H1 (cell line): ENCODE results near the gene UTRN. TPM values are rescaled to one million over a fixed set of nuclear protein-coding genes. Genes with fewer than 3 reads are reported as not detected.
A peak's percentile ranks its signal among the peaks of the same experiment; 100 is the strongest.

Experiments
- CTCF ChIA-PET: fragments of 300-600 bp; sonication (Branson Sonifier 250); formaldehyde crosslinking; loops from one replicate; lab custom pipeline; 2021; ENCODE audit not compliant: partially characterized antibody; lab: Charles Lee
- POLR2A ChIA-PET: fragments of 300-600 bp; sonication (Branson Sonifier 250); formaldehyde crosslinking; loops from one replicate; lab custom pipeline; 2021; ENCODE audit warnings: inconsistent platforms; ENCODE audit not compliant: partially characterized antibody; lab: Charles Lee
- DNase-seq, 2 experiments: peaks; one replicate each; pipeline versions ENCODE4 v3.0.0 to v3.0.0-alpha.2; 2010 to 2022; ENCODE audit warnings: low spot score in 2 of 2, low read depth in 1 of 2, mixed read lengths in 1 of 2
- FAIRE-seq: peaks from 2 replicates; lab custom pipeline; 2011; peaks lifted over from hg19 to GRCh38; lab: Jason Lieb, UNC
- H2AFZ ChIP-seq: 2 replicates; pipeline ENCODE4 v1.8.1; 2012; ENCODE audit warnings: low read length, inconsistent platforms
- H2AK5ac ChIP-seq: 2 replicates; pipeline ENCODE4 v1.6.1; 2013; ENCODE audit warnings: low read depth, low read length
- H2BK120ac ChIP-seq: replicated peaks from 2 replicates; pipeline ENCODE3; 2013; ENCODE audit warnings: low read depth, low read length, inconsistent platforms
- H2BK12ac ChIP-seq: 2 replicates; pipeline ENCODE4 v1.6.1; 2013; ENCODE audit warnings: low read depth, low read length
- H2BK15ac ChIP-seq: 2 replicates; pipeline ENCODE4 v1.6.1; 2013; ENCODE audit warnings: low read length
- H2BK20ac ChIP-seq: 2 replicates; pipeline ENCODE4 v1.6.1; 2013; ENCODE audit warnings: low read length
- H2BK5ac ChIP-seq: 2 replicates; pipeline ENCODE4 v1.6.1; 2013; ENCODE audit warnings: low read depth, low read length
- H3K14ac ChIP-seq: 2 replicates; pipeline ENCODE4 v1.6.1; 2013; ENCODE audit warnings: inconsistent platforms; ENCODE audit not compliant: insufficient read length
- H3K18ac ChIP-seq: 2 replicates; pipeline ENCODE4 v1.6.1; 2013; ENCODE audit warnings: low read length; ENCODE audit errors: extremely low read depth
- H3K23ac ChIP-seq: 2 replicates; pipeline ENCODE4 v1.6.1; 2013; ENCODE audit warnings: inconsistent platforms; ENCODE audit not compliant: insufficient read length
- H3K23me2 ChIP-seq: 2 replicates; pipeline ENCODE4 v1.6.1; 2013; ENCODE audit warnings: low read depth, low read length
- H3K27ac ChIP-seq: 2 replicates; pipeline ENCODE4 v1.6.1; 2011; ENCODE audit warnings: low read depth, low read length, inconsistent platforms
- H3K27me3 ChIP-seq, 4 experiments: replicated peaks in 1 of 4; 1 replicate in 1 of 4; 2 replicates in 3 of 4; pipeline versions ENCODE4 v1.6.1 to v1.8.1; 2011 to 2013; ENCODE audit warnings: low read length in 3 of 4, mild to moderate bottlenecking in 3 of 4, inconsistent platforms in 2 of 4, mixed read lengths in 2 of 4, moderate library complexity in 1 of 4; ENCODE audit not compliant: control insufficient read depth in 3 of 4, insufficient read depth in 3 of 4; ENCODE audit errors: extremely low read depth in 1 of 4
- H3K36me3 ChIP-seq, 4 experiments: 2 replicates each; pipeline versions ENCODE4 v1.6.1 to v1.8.1; 2011 to 2013; ENCODE audit warnings: mild to moderate bottlenecking in 4 of 4, low read length in 3 of 4, moderate library complexity in 2 of 4, control low read depth in 1 of 4, inconsistent platforms in 1 of 4; ENCODE audit not compliant: insufficient read depth in 4 of 4, control insufficient read depth in 2 of 4
- H3K4ac ChIP-seq: replicated peaks from 2 replicates; pipeline ENCODE3; 2013; ENCODE audit warnings: low read length, low read depth, mixed read lengths, inconsistent platforms; ENCODE audit not compliant: insufficient read length
- H3K4me1 ChIP-seq, 4 experiments: replicated peaks in 1 of 4; 1 replicate in 1 of 4; 2 replicates in 3 of 4; pipeline versions ENCODE4 v1.6.1 to v1.8.1; 2011 to 2013; ENCODE audit warnings: low read length in 3 of 4, inconsistent platforms in 2 of 4, mixed read lengths in 1 of 4; ENCODE audit not compliant: insufficient read depth in 4 of 4, control insufficient read depth in 3 of 4
- H3K4me2 ChIP-seq, 2 experiments: 2 replicates each; pipeline versions ENCODE4 v1.6.1 to v1.8.1; 2011 to 2013; ENCODE audit warnings: low read depth in 2 of 2, low read length in 2 of 2, control low read depth in 1 of 2, inconsistent platforms in 1 of 2, mild to moderate bottlenecking in 1 of 2; ENCODE audit not compliant: insufficient read depth in 1 of 2
- H3K4me3 ChIP-seq, 4 experiments: fragments of 200-600, 300-600 bp in 1 of 4; sonication (generic), shearing (Covaris generic), sonication (Bioruptor Twin) in 1 of 4; 2 replicates each; pipeline versions ENCODE4 v1.5.1 to v1.8.1; 2011 to 2016; ENCODE audit warnings: low read length in 4 of 4, low read depth in 3 of 4, control low read depth in 2 of 4, inconsistent platforms in 2 of 4, mild to moderate bottlenecking in 2 of 4, mixed read lengths in 1 of 4, moderate library complexity in 1 of 4; ENCODE audit not compliant: insufficient read depth in 2 of 4; ENCODE audit errors: extremely low read depth in 1 of 4
- H3K56ac ChIP-seq: replicated peaks from 2 replicates; pipeline ENCODE3; 2013; ENCODE audit warnings: low read depth, mild to moderate bottlenecking, mixed read lengths, low read length, inconsistent platforms; ENCODE audit not compliant: insufficient read length
- H3K79me1 ChIP-seq: 2 replicates; pipeline ENCODE4 v1.6.1; 2013; ENCODE audit warnings: low read depth, low read length, control low read depth
- H3K79me2 ChIP-seq, 2 experiments: 2 replicates each; pipeline versions ENCODE4 v1.6.1 to v1.8.1; 2012 to 2013; ENCODE audit warnings: low read length in 2 of 2, mild to moderate bottlenecking in 2 of 2, inconsistent platforms in 1 of 2; ENCODE audit not compliant: insufficient read depth in 2 of 2, control insufficient read depth in 1 of 2
- H3K9ac ChIP-seq, 4 experiments: replicated peaks in 1 of 4; 1 replicate in 1 of 4; 2 replicates in 3 of 4; pipeline versions ENCODE4 v1.6.1 to v1.8.1; 2011 to 2013; ENCODE audit warnings: low read depth in 3 of 4, low read length in 3 of 4, control low read depth in 2 of 4, mild to moderate bottlenecking in 2 of 4, moderate library complexity in 2 of 4, inconsistent platforms in 1 of 4; ENCODE audit errors: extremely low read depth in 1 of 4
- H3K9me3 ChIP-seq, 2 experiments: 2 replicates each; pipeline versions ENCODE4 v1.6.1 to v1.8.1; 2012 to 2013; ENCODE audit warnings: mild to moderate bottlenecking in 2 of 2, moderate library complexity in 2 of 2, control low read depth in 1 of 2, inconsistent platforms in 1 of 2, low read depth in 1 of 2, low read length in 1 of 2, mixed read lengths in 1 of 2; ENCODE audit not compliant: insufficient read depth in 2 of 2
- H4K20me1 ChIP-seq, 2 experiments: replicated peaks in 1 of 2; 2 replicates each; pipeline versions ENCODE3 to v1.8.1; 2011 to 2013; ENCODE audit warnings: inconsistent platforms in 2 of 2, low read length in 2 of 2, mild to moderate bottlenecking in 1 of 2; ENCODE audit not compliant: insufficient read depth in 2 of 2, control insufficient read depth in 1 of 2
- H4K5ac ChIP-seq: 2 replicates; pipeline ENCODE4 v1.6.1; 2013; ENCODE audit warnings: low read length, low read depth, mixed read lengths, inconsistent platforms; ENCODE audit not compliant: insufficient read length
- H4K8ac ChIP-seq: 2 replicates; pipeline ENCODE4 v1.8.0; 2013; ENCODE audit warnings: mild to moderate bottlenecking, moderate library complexity, low read length, inconsistent platforms; ENCODE audit not compliant: insufficient read depth; ENCODE audit errors: extremely low read depth
- H4K91ac ChIP-seq: replicated peaks from 2 replicates; pipeline ENCODE3; 2013; ENCODE audit warnings: low read length, mixed read lengths, inconsistent platforms; ENCODE audit not compliant: insufficient read length
- EGR1 ChIP-seq: IDR thresholded peaks from 2 replicates; pipeline ENCODE4 v1.6.1; 2011; ENCODE audit warnings: low read depth, low read length, borderline replicate concordance
- POLR2A ChIP-seq, 2 experiments: IDR thresholded peaks; 1 replicate in 1 of 2; 2 replicates in 1 of 2; pipeline ENCODE4 v1.6.1; 2011; ENCODE audit warnings: low read depth in 2 of 2, low read length in 2 of 2, mild to moderate bottlenecking in 2 of 2; ENCODE audit errors: control extremely low read depth in 1 of 2
- RAD21 ChIP-seq, 2 experiments: IDR thresholded peaks in 1 of 2; conservative IDR thresholded peaks in 1 of 2; 2 replicates each; pipeline ENCODE4 v1.6.1; 2011; ENCODE audit warnings: low read depth in 2 of 2, low read length in 2 of 2, improper control_type of control experiment in 1 of 2, inconsistent platforms in 1 of 2, mild to moderate bottlenecking in 1 of 2, moderate library complexity in 1 of 2
- RBBP5 ChIP-seq: IDR thresholded peaks from 2 replicates; pipeline ENCODE4 v1.7.1; 2012; ENCODE audit warnings: low read depth, mild to moderate bottlenecking, inconsistent platforms, low read length, moderate library complexity, borderline replicate concordance
- SIN3A ChIP-seq, 2 experiments: IDR thresholded peaks in 1 of 2; conservative IDR thresholded peaks in 1 of 2; 2 replicates each; pipeline ENCODE4 v1.6.1; 2011 to 2012; ENCODE audit warnings: low read length in 2 of 2, improper control_type of control experiment in 1 of 2, low read depth in 1 of 2, mild to moderate bottlenecking in 1 of 2
- SP2 ChIP-seq: IDR thresholded peaks from 2 replicates; pipeline ENCODE4 v1.6.1; 2012; ENCODE audit warnings: mild to moderate bottlenecking, low read length, inconsistent platforms
- WGBS, 2 experiments: shearing (Covaris generic) in 1 of 2; methylation state at CpG; one replicate each; pipeline versions ENCODE4 v1.1.6 to v1.1.7; 2013 to 2015; ENCODE audit warnings: low lambda C conversion rate in 2 of 2, mixed read lengths in 2 of 2, inconsistent platforms in 1 of 2, low coverage in 1 of 2, missing lambda C conversion rate in 1 of 2; ENCODE audit not compliant: insufficient replicate concordance in 2 of 2, insufficient coverage in 1 of 2, insufficient read length in 1 of 2; ENCODE audit errors: extremely low coverage in 1 of 2, missing lambda C conversion rate in 1 of 2; 5-methylcytosine and 5-hydroxymethylcytosine counted together
- polyA plus RNA-seq, 7 experiments: library from polyadenylated mRNA; depleted of rRNA in 3 of 7; stranded (reverse) in 5 of 7; unstranded in 2 of 7; fragments of >200 nt in 5 of 7; fragments of 200-250 nt in 2 of 7; gene quantifications; 1 replicate in 5 of 7; 2 replicates in 1 of 7; 4 replicates in 1 of 7; pipeline versions ENCODE4 v1.2.1 to v1.2.3, GENCODE V29; 2011 to 2013; ENCODE audit warnings: missing spikeins in 2 of 7, mixed read lengths in 2 of 7
- total RNA-seq: library from RNA; stranded (reverse); fragmentation: NEBNext Ultra II Directional; extraction: Animal tissue kit (Norgen Biotek cat#: 25700); gene quantifications from 2 replicates; pipeline ENCODE4 v1.2.1, GENCODE V29; 2021

The UTRN gene
- total and polyA plus RNA-seq, 2 of the 8 experiments (the other 6 are each of a cell fraction or from before 2014, with no cell fraction given), result 25.0 to 112 TPM

DNA sequence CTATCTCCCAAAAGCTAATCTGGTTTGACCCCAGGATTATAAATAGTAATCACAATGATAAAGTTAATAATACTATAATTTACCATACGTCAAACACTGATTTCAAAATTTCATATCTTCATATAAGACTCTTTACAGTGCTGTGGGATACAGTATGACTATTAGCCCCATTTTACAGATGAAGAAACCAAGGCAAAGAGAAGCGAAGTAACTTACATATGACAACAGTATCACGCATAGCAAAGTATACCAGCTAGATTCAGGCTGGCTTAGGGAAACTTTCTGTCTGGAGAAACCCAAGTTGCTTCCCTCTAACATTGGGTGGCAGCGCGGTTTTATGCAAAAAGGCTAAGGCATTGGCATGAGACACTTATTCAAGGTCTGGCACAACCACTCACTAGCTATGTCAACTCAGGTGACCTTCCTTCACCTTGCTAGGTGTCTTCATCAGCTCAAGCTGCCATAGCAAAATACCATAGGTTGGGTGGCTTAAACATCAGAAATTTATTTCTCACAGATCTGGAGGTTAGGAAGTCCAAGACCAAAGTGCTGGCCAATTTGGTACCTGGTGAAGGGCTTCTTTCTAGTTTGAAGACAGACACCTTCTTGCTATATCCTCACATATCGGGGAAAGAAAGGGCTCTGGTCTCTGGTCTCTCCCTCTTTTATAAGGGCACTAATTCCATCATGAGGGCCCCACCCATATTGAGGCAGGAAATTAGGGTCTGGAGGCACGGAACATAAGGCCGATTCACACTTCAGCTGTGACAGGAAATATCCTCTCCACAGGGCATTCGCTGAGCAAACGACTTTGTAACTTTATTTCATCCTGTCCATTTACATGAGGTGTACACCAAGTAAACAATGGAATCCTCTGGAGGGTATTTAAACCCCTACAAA, 22.4 kb upstream of the UTRN start:
- Histone ChIP-seq H3K4me1 (peaks cover 0 to 14% (median 10%) of the 10 kb centered on the region in 4 experiments; a peak in 4 of 7 replicates), H2BK5ac (no peak overlapping the region), H3K79me2 (no peaks in the 10 kb centered on the region), H2AK5ac (peak overlapping the region; percentile 54; the same call in 1 of the 2 replicates), H4K91ac (no peak overlapping the region), H3K18ac (no peak overlapping the region), H2BK120ac (no peak overlapping the region), H3K4ac (no peak overlapping the region), H3K27ac (no peak overlapping the region), H3K9ac (no peak overlapping the region), H3K4me3 (no peak overlapping the region), H3K14ac (no peak overlapping the region), H3K27me3 (no peaks in the 10 kb centered on the region), H3K9me3 (0 out of 4 replicates have a peak, but pooled peaks cover 0 to 4% of the 10 kb centered on the region in 2 experiments), H2BK20ac (0 out of 2 replicates have a peak overlapping the region, but pooled peaks have one; percentile 2), H4K8ac (no peak overlapping the region), H3K79me1 (no peaks in the 10 kb centered on the region), H2AFZ (no peak overlapping the region), H3K23me2 (no peaks in the 10 kb centered on the region), H2BK15ac (0 out of 2 replicates have a peak overlapping the region, but pooled peaks have one; percentile 34), H3K4me2 (no peak overlapping the region)
- DNase-seq (no peak), FAIRE-seq (no peak)
- WGBS, 2 experiments, result 85% methylated on average over 10 of the region's 10 CpGs; no CpG with 5 or more reads in 1 of the 2 experiments
- ChIA-PET CTCF (interaction anchor here (0.5 to 1.4 kb wide), 4 partner anchors 10 to 135 kb away, joined by 3 to 4 read pairs (median 3); no protein-coding TSS in a partner anchor), POLR2A (no interaction called here)
- no peak for TF ChIP-seq SIN3A (conservative IDR thresholded peaks at IDR 0.05 in 1 of 2, IDR thresholded peaks at IDR 0.05 in 1 of 2; ENCODE audit: low read depth in 1 of 2, low read length in 2 of 2)
- no peak for TF ChIP-seq RBBP5
- no peak for TF ChIP-seq POLR2A (IDR thresholded peaks at IDR 0.05; ENCODE audit: control extremely low read depth in 1 of 2, low read depth in 2 of 2, low read length in 2 of 2)
- TF ChIP-seq SP2, result no peak
- no peak for TF ChIP-seq EGR1
- TF ChIP-seq RAD21 (IDR thresholded peaks at IDR 0.05 in 1 of 2, conservative IDR thresholded peaks at IDR 0.05 in 1 of 2; ENCODE audit: low read depth in 2 of 2, low read length in 2 of 2), result peak; percentile 3 to 19; a peak in 1 of 4 replicates
- TF ChIP-seq, all 59 proteins: peak for 1
- Histone ChIP-seq H4K20me1 (no peaks in the 10 kb centered on the region), H2BK12ac (no peak overlapping the region), H3K36me3 (no peaks in the 10 kb centered on the region), H3K56ac (no peak overlapping the region), H4K5ac (no peak overlapping the region), H3K23ac (no peak overlapping the region)
